ENCODE data around the gene TNFRSF18.

DNA sequence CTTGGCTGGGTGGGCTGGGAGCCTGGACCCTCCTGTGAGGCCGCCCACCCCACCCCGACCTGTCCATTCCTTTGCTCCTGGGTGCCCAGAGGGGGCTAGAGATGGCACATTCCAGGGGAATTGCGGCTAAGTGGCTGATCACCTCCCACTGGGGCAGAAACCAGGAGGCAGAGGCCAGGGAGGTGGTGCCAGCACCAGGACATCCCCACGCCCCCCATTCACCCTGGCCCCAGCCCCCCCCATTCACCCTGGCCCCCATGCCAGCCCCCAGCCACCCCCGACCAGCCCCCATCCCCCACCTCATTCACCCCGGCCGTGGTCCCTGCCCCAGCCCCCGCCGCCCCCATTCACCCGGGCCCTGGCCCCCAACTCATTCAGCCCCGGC lies 33.9 kb upstream of the TNFRSF18 start:
- TF ChIP-seq, protein P1, sequence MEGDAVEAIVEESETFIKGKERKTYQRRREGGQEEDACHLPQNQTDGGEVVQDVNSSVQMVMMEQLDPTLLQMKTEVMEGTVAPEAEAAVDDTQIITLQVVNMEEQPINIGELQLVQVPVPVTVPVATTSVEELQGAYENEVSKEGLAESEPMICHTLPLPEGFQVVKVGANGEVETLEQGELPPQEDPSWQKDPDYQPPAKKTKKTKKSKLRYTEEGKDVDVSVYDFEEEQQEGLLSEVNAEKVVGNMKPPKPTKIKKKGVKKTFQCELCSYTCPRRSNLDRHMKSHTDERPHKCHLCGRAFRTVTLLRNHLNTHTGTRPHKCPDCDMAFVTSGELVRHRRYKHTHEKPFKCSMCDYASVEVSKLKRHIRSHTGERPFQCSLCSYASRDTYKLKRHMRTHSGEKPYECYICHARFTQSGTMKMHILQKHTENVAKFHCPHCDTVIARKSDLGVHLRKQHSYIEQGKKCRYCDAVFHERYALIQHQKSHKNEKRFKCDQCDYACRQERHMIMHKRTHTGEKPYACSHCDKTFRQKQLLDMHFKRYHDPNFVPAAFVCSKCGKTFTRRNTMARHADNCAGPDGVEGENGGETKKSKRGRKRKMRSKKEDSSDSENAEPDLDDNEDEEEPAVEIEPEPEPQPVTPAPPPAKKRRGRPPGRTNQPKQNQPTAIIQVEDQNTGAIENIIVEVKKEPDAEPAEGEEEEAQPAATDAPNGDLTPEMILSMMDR (IDR thresholded peaks at IDR 0.05): no peak
- no peak for TF ChIP-seq POLR2AphosphoS5 (IDR thresholded peaks at IDR 0.05)
- no peak for TF ChIP-seq POLR2A (IDR thresholded peaks at IDR 0.05)
- no peak for TF ChIP-seq EP300 (IDR thresholded peaks at IDR 0.05)
